Frontal cortex (tissue), 4 donors: ENCODE data around the gene CD274. TPM values are rescaled to one million over a fixed set of nuclear protein-coding genes. Genes with fewer than 3 reads are reported as not detected.
"Not testable (repeated sequence)": the region's sequence is repeated elsewhere in the genome, so short reads cannot be mapped to it uniquely, and the experiment has no call there.

ENCODE experiments used
- DNase-seq, 2 donors: peaks; one replicate each; pipeline ENCODE4 v3.0.0; 2012; ENCODE audit warnings: low spot score in 2 of 2
- FAIRE-seq: peaks from 2 replicates; lab custom pipeline; 2012; peaks lifted over from hg19 to GRCh38; lab: Jason Lieb, UNC
- total RNA-seq: library from RNA; depleted of rRNA; stranded (reverse); fragments of >200 nt; gene quantifications from one replicate; pipeline ENCODE4 v1.2.3, GENCODE V29; 2014
- donor health status: control.
- donor health status: control.
- donor health status: control.

Gene CD274
- total RNA-seq, 1 donor from 2014 or later: under 0.01 TPM

- DNase-seq: no peak
- no peak for FAIRE-seq
These were observed 9.0 kb downstream of the CD274 start for GRCh38 chr9:5459289-5459829.

- DNase-seq (no peak), FAIRE-seq (no peak)
These were observed 9.8 kb downstream of the CD274 start for GRCh38 chr9:5460157-5460556.

- DNase-seq, FAIRE-seq: not testable (repeated sequence)
These were observed 14.5 kb downstream of the CD274 start for GRCh38 chr9:5464831-5465330.

- FAIRE-seq (no peak), DNase-seq (no peak)
These were observed 15.7 kb downstream of the CD274 start for GRCh38 chr9:5466005-5466404.

- FAIRE-seq (no peak), DNase-seq (no peak)
These were observed 16.4 kb downstream of the CD274 start for GRCh38 chr9:5466766-5467165.

- FAIRE-seq (no peak), DNase-seq (no peak)
These were observed 18.5 kb downstream of the CD274 start for GRCh38 chr9:5468850-5469249.

GRCh38 chr9:5470122-5470521, 19.8 kb downstream of the CD274 start:
- no peak for FAIRE-seq
- no peak for DNase-seq

GRCh38 chr9:5470816-5471215, 20.5 kb downstream of the CD274 start:
- FAIRE-seq (no peak), DNase-seq (no peak)

- not testable (repeated sequence) for DNase-seq, FAIRE-seq
These were observed 25.3 kb downstream of the CD274 start for GRCh38 chr9:5475611-5476010.

GRCh38 chr9:5478206-5478605, 27.9 kb downstream of the CD274 start:
- FAIRE-seq (no peak), DNase-seq (no peak)

- FAIRE-seq (no peak), DNase-seq (no peak)
These were observed 29.8 kb downstream of the CD274 start for GRCh38 chr9:5479994-5480694.

GRCh38 chr9:5480919-5481318, 30.6 kb downstream of the CD274 start:
- FAIRE-seq (no peak), DNase-seq (no peak)

- DNase-seq (no peak), FAIRE-seq (no peak)
These were observed 31.1 kb downstream of the CD274 start for GRCh38 chr9:5481322-5482040.

- DNase-seq (no peak), FAIRE-seq (no peak)
These were observed 31.9 kb downstream of the CD274 start for GRCh38 chr9:5482194-5482593.

- FAIRE-seq: no peak
These were observed 33.0 kb downstream of the CD274 start for GRCh38 chr9:5483306-5483705.

GRCh38 chr9:5485378-5486085, 35.2 kb downstream of the CD274 start:
- DNase-seq: no peak
- FAIRE-seq: no peak

More at GRCh38 chr9:5483306-5483705, 33.0 kb downstream of the CD274 start:
- DNase-seq: no peak

- DNase-seq (no peak), FAIRE-seq (no peak)
These were observed 36.6 kb downstream of the CD274 start for GRCh38 chr9:5486988-5487387.

- DNase-seq (no peak), FAIRE-seq (no peak)
These were observed 38.1 kb downstream of the CD274 start for GRCh38 chr9:5488221-5489008.

- DNase-seq (no peak), FAIRE-seq (no peak)
These were observed 39.5 kb downstream of the CD274 start for GRCh38 chr9:5489630-5490490.
